ENCODE measurements around the gene TPCN1.

DNA sequence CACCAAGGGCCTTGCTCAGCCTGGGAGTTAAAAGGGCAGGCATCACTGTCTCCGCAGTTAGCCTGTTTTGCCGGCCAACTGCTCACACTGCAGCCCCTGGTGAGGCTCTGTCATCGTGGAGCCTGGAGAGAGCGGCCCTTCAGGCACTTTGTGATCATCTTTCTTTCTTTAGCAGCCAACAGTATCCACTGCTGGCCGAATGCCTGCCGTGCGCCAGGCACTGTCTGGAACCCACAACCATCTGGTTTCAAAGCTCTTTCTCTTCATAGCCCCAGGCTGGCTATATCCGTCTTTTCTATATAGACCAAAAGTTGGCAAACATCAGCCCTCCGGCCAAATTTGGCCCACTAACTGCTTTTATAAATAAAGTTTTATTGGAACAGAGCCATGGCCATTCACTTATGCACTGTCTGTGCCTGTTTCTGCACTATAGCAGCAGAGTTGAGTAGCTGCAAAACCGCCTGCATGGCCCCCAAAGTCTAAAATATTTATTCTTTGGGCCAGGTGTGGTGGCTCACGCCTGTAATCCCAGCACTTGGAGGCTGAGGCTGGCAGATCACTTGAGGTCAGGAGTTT lies 84.1 kb downstream of the TPCN1 start:
- TF ChIP-seq, protein P1, sequence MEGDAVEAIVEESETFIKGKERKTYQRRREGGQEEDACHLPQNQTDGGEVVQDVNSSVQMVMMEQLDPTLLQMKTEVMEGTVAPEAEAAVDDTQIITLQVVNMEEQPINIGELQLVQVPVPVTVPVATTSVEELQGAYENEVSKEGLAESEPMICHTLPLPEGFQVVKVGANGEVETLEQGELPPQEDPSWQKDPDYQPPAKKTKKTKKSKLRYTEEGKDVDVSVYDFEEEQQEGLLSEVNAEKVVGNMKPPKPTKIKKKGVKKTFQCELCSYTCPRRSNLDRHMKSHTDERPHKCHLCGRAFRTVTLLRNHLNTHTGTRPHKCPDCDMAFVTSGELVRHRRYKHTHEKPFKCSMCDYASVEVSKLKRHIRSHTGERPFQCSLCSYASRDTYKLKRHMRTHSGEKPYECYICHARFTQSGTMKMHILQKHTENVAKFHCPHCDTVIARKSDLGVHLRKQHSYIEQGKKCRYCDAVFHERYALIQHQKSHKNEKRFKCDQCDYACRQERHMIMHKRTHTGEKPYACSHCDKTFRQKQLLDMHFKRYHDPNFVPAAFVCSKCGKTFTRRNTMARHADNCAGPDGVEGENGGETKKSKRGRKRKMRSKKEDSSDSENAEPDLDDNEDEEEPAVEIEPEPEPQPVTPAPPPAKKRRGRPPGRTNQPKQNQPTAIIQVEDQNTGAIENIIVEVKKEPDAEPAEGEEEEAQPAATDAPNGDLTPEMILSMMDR (IDR thresholded peaks at IDR 0.05): no peak
- TF ChIP-seq POLR2A (IDR thresholded peaks at IDR 0.05): no peak
